GM19395 (cell line): ENCODE results near the gene UBR4.

Source experiments
- ATAC-seq: cut with Tn5 transposase; IDR thresholded peaks from one replicate; pipeline ENCODE4 v1.9.1; 2021; ENCODE audit warnings: mild to moderate bottlenecking, moderate library complexity; ENCODE audit not compliant: unreplicated experiment

UBR4 gene

DNA sequence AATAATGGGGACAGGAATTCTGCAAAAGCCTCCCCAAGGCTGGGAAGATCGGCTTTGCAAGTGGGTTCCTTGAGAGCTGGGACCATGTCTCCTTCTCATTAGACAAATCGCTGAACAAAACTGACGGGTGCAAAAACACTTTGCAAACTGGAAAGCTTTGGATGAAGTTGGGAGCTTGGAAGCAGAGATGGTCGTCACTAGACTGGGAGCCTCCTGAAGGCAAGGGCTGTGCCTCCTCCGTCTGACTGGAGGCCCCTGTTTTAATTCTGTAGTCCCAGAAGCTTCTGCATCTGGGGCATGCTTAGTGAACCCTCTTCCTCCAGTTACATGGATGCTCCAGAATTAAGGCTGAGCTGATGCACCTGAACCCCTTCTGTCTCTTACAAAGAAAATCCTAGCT, 171.3 kb downstream of the UBR4 start:
- no peak for ATAC-seq

DNA sequence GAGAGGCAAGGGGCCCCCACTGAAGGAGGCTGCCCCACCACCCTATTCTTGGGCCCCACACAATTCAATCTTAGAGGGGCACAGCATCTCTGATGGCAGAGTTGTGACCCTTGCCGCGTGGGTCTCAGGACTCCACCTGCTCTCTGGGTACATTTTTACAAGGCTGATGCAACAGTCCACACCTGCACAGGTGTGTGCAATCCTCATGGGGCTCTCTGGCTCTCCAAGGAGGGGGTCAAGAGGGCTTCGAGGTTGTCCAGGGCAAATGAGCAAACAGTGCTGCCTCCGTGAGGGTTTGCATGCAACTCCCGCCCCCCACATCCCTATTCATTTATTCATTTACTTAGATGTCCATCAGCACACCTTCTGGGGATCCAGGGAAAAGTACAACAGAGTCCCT, 172.0 kb downstream of the UBR4 start:
- no peak for ATAC-seq

DNA sequence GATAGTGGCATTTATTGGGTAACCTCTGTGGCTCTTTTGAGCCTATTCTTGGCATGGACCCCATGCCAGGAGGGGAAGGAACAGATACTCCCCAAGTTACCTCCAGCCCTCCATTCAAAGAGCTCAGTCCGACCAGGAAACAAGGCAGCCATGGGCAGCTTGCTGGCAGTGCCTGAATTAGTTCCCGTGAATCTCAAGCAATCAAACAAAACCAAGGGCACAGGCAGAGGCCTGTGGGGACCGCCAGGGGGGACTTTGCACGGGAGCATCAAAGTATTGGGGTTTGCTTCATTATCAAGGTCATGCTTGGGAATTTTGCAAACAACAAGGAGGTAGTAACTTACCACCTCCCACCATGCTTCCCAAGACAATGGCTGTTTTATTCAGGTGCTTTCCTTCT, 172.4 kb downstream of the UBR4 start:
- no peak for ATAC-seq

DNA sequence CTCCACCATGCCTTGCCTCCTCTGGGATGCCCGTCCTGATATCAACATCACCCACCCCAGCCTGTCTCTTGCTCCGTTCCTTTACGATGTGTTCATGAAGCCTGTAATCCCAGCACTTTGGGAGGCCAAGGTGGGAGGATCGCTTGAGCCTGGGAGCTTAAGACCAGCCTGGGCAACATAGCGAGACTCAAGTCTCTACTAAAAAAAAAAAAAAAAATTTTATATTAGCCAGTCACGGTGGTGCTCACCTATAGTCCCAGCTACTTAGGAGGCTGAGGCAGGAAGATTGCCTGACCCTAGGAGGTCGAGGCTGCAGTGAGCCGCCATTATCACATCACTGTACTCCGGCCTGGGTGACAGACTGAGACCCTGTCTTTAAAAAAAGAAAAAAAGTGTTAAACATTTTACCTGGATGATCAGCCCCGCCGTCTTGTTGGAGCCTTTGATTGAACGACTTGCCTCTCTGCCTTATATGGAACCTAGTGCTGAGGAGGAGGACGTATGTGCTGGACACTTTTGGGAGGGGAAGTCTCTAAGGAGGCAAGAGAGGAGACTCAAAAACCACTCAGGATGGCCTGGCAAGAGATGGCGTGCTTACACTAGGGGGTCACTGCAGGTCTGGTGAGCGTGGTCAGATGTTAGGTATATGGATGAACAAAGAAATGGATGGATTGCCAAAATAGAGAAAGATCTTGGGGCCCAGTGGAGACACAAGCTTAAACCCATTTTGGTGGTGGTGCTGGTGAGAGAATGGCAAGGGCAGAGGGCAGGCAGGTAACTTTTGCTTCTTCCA, 173.1 kb downstream of the UBR4 start:
- no peak for ATAC-seq

DNA sequence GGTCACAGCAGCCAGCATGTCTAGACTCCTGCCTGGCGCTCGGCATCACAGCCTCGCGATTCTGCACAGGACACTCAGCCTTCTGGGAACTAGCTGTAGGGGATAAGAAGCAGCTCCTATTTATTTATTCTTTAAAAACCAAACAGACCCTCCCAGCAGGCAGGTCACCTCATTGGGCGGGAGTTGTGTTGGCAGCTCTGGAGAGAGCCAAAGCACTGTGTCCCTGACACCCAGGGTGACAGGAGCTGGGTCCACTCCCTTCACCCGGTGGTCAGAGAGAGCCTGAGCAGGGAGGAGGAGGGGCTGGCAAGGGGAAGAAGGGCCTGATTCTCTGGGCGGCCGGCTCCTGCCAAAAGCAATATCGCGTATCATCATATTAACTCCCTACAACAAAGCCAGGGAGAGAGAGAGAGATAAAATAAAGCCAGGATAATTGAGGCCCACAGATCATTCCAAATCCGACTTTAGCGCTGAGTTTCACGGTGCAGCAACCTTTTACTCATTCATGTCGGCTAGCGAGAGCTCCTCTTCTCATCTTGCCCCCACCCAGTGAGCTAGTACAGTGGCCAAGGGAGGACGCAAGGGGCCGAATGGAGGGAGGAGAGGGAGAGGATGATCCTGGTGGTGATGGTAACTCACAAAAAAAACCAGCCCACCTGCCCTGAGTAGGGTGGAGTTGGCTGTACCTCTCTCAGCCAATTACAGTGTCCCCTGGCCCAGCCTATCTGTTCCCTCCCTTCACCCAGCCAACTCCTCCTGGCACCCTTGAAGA, 173.8 kb downstream of the UBR4 start:
- no peak for ATAC-seq

DNA sequence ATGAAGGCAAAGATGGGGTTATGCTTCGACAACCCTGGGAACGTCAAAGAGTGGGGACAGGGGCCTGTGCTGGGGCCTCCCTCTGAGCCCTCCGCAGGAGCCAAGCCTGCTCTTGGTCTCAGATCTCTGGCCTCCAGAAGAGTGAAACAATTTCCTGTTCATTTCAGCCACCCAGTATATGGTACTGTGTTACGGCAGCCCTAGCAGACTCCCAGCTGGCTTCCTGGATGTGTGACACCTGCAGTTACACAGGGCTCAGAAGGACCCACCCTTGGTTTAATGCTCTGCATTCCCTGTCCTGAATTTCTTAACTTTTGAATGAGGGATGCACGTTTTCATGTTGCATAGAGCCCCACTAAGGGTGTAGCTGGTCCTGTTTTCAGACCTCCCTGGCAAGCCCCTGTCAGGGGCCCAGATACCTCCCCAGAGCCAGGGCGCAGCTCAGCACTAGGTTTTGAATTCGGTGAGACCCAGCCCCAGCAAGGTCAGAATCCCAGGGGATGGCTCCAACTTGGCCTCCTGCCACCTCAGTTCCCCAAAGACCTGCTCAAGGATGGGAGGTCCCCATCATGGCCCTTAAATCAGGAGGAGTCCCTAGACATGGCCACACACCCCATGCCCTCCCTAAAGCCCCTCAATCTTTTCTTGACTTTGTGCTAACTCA, 174.6 kb downstream of the UBR4 start:
- no peak for ATAC-seq

DNA sequence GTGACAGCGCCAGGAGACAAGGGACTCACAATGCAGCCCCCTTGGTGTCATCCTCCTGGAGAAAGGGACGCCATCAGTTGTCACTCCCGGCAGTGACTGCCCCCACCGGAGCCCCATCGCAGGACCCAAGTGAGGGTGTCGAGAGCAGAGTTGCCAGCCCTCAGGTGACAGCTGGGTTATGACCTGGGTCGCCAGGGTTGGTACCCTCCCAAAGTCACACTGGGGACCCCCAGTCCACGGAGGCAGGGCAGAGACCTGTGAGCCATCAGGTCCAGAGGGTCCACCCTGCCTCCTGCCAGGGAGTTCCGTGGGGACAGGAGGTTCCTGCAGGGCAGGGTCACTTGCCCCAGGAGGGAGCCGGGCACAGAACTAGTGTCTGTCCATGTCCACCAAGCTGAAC, 175.3 kb downstream of the UBR4 start:
- no peak for ATAC-seq

DNA sequence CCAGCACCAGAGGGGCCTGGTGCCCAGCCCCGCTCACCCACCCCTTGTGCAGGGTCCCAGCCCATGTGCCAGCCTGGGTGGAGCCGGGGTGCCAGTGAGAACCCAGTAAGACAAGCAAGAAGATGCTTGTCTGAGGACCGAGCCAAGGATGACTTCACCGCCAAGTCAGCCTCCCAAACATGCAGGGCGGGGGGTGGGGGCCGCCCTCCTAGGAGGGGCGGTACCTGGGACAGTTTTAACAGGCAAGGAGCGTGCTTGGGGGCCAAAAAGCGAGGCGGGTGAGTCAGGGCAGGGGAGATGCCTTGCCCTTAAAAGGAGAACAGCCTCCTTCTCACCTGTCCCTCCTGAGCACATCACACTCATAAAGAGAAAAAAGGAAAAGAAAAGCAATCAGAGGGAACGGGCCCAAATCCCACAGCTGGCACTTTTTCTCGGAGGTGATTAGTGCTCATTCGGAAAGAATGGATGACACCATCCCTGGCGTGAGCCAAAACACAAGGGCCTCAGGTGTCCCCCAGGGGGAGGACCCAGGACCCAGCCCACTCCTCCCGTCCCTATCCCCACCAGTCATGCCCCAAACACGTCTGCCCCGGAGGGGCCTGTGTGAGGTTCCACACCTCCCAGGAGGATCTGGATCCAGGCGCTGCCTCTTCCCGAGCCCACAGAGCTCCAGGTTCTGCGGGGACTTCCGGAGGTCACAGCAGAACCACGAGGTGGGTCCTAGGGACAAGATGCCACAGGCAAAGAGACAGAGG, 176.0 kb downstream of the UBR4 start:
- no peak for ATAC-seq

DNA sequence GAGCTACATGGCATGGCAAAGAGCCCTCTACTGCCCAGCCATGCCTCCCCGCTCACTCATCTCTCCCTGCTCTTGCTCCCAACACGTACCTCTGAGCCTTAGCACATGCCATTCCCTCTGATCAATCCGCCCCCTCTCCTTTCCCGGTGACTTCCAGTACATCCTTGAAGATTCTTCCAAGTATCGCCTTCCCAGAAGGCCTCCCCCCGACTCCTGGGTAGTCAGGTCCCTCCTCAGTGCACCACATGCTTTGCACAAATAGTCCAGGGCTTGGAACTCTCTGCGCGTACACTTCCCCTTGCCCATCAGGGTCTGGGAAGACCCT, 176.6 kb downstream of the UBR4 start:
- no peak for ATAC-seq

DNA sequence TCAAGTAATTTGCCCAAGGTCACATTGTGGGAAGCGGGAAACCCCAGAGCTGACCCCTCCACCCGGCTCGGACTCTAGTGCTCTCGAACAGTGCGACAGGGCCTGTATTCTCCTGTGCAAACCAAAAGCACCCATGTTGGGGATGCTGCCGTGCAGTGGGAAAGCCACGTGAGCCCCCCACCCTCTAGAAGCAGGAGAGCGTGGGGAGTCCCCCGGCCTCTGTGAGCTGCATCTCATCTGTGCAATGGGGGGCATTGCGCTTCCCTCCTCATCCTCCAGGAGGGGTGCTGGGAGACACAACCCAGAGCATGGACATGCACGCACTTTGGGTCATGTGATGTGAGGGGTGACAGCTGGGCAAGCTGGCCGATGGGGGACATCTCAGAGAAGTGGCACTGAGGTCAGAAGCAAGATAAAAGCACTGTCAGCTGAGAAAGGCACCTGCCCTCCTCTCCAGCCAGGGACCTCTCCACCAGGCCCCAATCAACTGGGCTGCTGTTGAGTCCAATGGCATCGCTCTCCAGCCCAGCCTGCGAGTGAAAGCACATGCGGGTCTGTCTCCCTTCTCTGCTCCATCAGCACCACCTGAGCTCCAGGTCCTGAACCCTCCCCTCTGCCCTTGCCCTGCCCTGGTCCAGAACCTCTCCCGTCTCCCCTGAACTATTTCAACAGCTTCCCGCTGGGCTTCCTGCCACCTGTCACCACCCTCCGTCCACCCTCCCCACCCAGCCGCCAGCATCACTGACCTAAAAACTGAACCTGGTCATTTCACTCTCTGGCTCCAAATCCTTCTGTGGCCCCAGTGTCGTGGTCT, 177.2 kb downstream of the UBR4 start:
- no peak for ATAC-seq

DNA sequence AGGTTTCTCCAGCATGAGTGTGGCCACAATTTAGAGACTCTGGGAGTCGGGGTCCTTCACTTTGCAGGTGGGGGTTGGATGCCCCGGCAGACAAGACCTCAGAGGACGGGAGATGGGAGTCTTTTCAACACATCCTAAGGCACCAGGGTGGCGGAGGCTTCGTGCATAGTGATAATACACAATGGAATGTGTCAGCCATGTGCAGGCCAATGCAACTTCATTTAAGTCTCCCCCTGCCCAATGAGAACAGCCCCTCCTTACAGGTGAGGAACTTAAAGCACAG, 177.7 kb downstream of the UBR4 start:
- ATAC-seq, result no peak

DNA sequence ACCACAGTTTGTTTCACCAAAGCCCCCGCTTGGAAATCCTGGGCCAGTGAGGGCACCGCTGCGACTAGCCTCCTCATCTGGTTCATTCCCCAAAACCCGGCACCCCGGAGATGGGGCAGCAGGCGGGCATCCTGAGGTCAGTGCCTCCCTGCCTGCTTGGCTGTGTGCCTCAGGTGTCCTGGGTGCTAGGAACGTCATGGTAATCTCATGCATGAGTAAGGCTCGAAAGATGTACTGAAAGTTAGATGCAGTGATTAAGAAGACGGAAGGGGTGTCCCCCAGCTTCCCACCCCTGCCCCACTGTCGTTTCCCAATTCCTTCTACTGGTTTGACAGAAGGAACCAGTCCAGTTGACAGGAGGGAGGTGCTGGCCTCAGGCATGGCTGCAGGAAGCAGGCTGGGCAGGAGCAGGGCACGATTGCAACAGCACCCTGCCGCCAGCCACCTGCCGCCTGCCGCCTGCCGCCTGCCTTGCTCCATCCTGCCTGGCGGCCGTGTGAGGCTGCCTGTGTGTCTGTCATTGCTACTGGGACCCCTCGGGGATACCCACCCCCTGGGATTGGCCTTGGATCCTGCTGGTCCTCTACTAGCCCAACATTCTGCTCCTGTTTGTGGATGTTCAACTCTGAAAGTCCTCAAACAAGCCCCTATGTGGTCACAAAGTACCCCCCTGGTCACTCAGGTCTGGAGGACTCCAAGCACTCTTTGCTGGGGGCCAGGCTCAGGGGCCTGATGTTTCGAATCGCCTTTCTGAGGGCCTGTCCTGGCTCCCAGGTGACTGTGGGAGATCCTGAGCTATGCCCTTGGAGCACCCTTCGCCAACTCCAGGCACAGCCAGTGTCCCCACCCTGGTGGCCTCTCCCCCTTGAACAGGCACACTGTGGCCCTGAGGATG, 180.6 kb downstream of the UBR4 start:
- ATAC-seq, result no peak

DNA sequence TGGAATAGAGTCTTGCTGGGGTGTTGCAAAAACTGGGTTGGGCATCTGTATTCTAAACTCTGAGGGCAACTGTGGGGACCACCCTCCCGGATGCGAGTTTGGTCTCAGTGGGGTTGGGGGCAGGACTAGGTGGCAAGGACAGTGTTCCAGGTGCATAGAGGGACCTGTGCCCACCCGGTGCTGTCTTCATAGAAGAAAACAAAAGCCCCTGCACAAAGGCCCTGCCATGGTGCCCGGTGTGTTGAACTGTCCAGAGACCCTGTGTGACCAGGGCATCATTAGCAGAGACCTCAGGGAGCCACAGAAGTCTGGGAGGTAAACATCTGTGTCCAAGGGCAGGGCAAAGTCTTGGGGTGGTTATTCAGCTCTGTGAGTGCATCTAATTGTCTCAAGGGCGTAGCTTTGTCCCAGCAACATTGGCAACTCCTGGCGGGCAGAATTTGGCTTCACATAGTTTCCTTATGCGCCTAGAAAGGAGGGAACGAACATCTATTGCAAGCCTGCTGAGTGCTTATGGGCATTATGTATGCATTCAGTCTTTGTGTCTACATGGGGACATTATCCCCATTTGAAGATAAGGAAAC, 181.4 kb downstream of the UBR4 start:
- no peak for ATAC-seq

DNA sequence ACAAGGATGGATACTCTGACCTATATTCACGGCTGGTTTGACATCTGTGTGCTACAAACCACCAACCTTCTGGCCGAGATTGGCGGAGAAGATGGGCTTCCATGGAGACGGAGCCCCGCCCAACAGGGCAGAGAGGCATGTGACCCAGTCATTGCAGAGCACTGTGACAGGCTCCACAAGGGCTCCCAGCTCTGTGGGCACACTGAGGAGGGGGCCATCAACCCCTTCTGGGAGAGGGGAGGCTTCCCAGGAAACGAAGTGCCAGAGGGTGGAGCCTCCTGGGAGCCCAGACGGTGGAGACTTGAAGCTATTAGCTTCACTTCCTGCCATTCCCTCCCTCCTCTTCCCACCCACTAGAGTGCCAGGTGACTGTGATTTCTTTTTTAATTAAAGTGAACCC, 182.0 kb downstream of the UBR4 start:
- ATAC-seq, result no peak
